Stimulated activated naive B cell treated with anti-CD40 and anti-IgM and Interleukin-4, amounts not matched to agents 10 μg/mL and 1 μg/mL and 100 μg/mL, for 72 hours (primary cell): ENCODE data around the gene D2HGDH.
"Not testable (repeated sequence)": the region's sequence is repeated elsewhere in the genome, so short reads cannot be mapped to it uniquely, and the experiment has no call there.

Source experiments
- ATAC-seq, 2 donors: fragments of 150-1000 bp; cut with Tn5 transposase; replicated peaks; 2 replicates each; pipeline ENCODE4 v1.10.0; 2021; ENCODE audit warnings: moderate library complexity in 1 of 2
- DNase-seq: peaks from one replicate; pipeline ENCODE4 v3.0.0; 2021
- H3K27ac Mint-ChIP-seq: one replicate; pipeline ENCODE4 v1.8.0; 2022; ENCODE audit warnings: mild to moderate bottlenecking, mixed read lengths
- H3K27me3 Mint-ChIP-seq, 2 donors: one replicate each; pipeline ENCODE4 v1.8.0; 2022; ENCODE audit warnings: mixed read lengths in 2 of 2
- H3K36me3 Mint-ChIP-seq, 2 donors: one replicate each; pipeline ENCODE4 v1.8.0; 2022; ENCODE audit warnings: mixed read lengths in 2 of 2, mild to moderate bottlenecking in 1 of 2
- H3K4me1 Mint-ChIP-seq, 2 donors: one replicate each; pipeline ENCODE4 v1.8.0; 2022; ENCODE audit warnings: mixed read lengths in 2 of 2, mild to moderate bottlenecking in 1 of 2
- H3K4me3 Mint-ChIP-seq, 2 donors: one replicate each; pipeline ENCODE4 v1.8.0; 2022; ENCODE audit warnings: mild to moderate bottlenecking in 2 of 2, mixed read lengths in 2 of 2, moderate library complexity in 1 of 2
- H3K9me3 Mint-ChIP-seq, 2 donors: one replicate each; pipeline ENCODE4 v1.8.0; 2022; ENCODE audit warnings: mixed read lengths in 2 of 2, mild to moderate bottlenecking in 1 of 2

Gene D2HGDH

DNA sequence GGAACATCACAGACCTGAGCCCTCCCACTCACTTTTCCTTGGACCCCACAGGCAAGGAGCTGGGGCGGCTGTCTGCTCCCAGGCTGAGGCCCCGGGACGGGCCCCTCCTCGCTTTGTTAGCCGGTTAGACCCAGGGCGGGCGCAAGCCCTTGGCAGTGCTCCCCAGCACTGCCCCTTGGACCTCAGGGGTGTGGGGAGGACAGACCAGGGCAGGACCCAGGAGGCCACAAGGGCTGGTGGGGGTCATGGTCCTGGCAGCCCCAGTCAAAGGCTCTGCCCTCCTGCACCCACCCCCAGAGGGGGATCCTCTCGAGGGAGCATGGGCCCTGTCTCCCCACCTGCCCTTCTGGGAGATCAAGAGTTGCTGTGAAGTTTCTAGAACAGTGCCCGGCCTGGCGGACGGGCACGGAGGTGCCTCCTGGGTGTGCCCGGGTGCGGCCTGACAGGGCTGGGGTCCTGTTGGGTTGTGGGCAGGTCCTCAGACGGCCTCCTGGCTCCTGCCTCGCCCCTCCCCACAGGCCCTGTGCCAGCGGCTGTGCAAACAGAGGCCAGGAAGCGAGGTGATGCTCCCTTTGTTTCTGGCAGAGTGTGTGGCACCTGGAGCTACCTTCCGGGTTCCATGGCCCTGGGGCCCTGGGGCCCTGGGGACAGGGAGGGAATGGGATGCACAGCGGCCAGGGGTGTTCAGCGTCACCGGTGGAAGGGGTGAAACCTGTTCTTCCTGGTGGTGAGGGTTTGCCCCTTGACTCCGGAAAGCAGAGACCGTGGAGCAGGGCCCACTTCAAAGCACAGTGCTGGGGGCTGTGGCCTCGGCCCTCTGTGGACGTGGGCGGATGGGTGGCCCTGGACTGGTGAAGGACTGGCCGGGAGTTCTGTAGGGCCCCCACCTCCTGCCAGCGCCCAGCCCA, 39.3 kb downstream of the D2HGDH start:
- DNase-seq (no peak), ATAC-seq (no peak)
- no peak overlapping the region for H3K4me3 Mint-ChIP-seq
- no peak overlapping the region for H3K27ac Mint-ChIP-seq
- peaks cover 7 to 17% of the 10 kb centered on the region in 2 donors for H3K27me3 Mint-ChIP-seq
- H3K9me3 Mint-ChIP-seq = no peaks in the 10 kb centered on the region
- peaks cover 2 to 3% of the 10 kb centered on the region in 2 donors for H3K36me3 Mint-ChIP-seq
- H3K4me1 Mint-ChIP-seq = peaks cover 12 to 19% of the 10 kb centered on the region in 2 donors

DNA sequence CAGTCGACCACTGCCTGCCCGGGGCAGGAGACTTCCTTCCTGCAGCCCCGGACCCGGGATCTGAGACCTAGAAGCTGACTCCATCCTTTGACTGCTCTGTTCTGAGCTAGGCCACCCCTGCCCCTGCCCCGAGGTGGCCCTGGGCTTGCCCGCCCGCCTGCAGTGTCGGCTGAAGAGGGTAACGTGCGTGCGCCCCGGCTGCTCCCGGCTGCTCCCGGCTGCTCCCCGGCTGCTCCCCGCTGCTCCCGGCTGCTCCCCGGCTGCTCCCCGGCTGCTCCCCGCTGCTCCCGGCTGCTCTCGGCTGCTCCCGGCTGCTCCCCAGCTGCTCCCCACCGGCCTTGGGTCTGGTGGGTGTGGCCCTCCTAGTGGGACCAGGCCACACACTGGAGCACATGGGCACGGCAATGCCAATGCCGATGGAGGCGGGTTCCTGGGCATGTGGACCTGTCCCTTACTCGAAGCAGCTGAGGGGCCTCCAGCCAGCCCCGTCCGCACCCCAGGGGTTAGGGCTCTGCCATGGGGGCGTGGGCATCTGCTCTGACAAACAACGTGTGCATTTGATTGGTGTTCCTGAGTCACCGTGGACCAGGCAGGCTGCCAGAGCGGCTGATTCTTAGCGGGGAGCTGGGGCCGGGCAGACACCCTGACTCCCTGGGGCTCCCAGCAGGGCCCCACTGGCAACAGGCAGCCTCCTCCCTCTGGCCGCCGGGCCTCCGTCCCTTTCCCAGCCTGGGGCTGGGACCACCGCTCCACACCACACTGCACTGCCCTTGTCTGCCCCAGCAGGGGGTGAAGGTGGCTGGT, 40.2 kb downstream of the D2HGDH start:
- H3K9me3 Mint-ChIP-seq = no peaks in the 10 kb centered on the region
- no peak for ATAC-seq

DNA sequence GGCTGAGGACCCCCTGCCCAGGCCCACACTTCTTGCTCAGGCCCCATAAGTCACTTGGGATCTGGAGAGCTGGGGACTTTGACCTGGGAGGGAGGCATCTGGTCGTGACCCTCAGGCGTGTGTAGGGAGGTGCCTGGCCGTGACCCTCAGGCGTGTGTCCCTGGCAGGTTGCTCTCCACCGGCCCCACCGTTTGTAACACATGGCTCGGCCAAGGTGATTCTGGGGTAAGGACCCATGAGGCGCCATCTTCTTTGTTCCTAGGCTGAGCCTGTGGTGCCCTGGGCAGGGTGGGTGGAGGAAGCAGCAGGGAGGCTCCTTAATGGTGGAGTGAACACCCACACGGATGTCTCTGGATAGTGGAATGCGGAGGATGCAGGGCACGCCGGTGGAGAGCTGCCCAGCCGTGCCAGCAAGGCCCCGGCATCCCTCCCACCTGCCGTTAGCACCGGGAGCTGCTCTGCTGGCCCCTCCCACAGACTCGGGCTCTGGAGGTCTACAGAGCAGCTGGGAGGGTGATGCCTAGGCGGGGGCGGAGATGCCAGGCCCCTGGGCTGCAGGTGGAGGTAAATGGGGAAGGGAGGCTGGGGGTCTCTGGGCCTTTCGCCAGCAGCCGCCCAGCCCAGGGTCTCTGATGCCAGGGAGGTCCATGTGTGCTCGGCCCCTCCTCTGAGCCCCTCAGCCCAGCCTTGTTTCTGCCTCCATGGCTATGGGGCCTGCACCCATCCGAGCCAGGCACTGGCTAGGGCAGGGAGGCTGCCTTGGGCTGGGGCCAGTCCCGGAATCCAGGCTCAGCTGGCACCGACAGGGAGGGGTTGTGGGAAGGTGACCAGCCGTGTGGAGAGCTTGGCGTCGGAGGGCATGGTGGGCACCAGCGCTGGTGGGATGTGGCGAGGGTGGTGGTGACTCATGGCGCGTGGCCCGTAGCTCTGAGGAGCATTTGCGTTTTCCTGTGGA, 41.1 kb downstream of the D2HGDH start:
- Mint-ChIP-seq H3K4me3 (no peak overlapping the region), H3K4me1 (peaks cover 12 to 19% of the 10 kb centered on the region in 2 donors), H3K36me3 (peaks cover 2 to 5% of the 10 kb centered on the region in 2 donors), H3K9me3 (no peaks in the 10 kb centered on the region), H3K27me3 (peaks cover 7 to 17% of the 10 kb centered on the region in 2 donors), H3K27ac (peak overlapping the region; percentile 47)
- no peak for ATAC-seq
- no peak for DNase-seq

More for the DNA sequence above, 40.2 kb downstream of the D2HGDH start:
- Mint-ChIP-seq H3K4me1 (peaks cover 12 to 19% of the 10 kb centered on the region in 2 donors), H3K36me3 (peaks cover 2 to 7% of the 10 kb centered on the region in 2 donors), H3K27me3 (peaks cover 7 to 17% of the 10 kb centered on the region in 2 donors), H3K4me3 (no peak overlapping the region), H3K27ac (no peak overlapping the region)
- DNase-seq = no peak

DNA sequence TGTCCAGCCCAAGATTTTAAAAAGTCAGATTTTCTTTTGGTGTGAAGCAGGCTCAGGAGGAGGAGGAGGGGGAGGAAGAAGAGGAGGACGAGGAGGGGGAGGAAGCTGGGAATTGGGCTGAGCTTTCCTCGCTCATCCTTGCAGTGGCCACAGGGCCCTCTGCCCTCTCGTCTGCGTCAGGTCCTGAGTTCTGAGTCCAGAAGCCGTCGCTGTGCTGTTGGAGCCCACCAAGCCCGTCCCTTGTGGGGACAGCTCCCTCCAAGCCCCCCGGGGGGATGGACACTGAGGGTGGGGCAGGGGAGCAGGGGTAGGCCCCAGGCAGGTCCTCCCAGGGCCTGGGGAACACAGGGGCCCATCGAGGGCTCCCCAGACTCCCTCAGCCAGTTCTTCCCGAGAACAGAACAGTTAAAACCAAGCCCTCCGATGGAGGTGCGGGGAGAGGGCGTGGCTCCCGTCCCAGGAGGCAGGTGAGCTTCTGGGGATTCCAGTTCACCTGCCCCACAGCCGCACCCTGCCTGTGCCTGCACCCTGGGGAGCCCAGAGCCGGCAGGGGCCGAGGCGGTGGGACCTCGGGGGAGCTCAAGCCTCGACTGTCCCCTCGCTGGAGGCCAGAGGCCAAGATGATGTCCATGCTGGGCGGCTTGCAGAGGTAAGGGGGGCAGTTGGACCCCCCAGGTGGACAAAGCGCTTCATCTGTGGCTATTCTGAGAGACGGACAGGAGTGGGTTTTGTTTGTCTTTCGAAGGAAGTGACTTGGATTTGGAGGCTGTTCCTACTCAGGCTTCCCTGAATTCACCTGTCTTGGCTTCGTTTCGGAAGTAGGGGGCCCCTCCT, 42.1 kb downstream of the D2HGDH start, which contains the start of gene GAL3ST2:
Gene GAL3ST2 (plus strand): TSS at position 487 of the 834 bp plus-strand sequence. CDS start 134 bp downstream, at position 621.
- Mint-ChIP-seq H3K36me3 (peaks cover 0 to 4% of the 10 kb centered on the region in 2 donors), H3K27me3 (peaks cover 7 to 17% of the 10 kb centered on the region in 2 donors), H3K4me3 (no peak within 1 kb of the TSS), H3K27ac (no peak within 1 kb of the TSS), H3K4me1 (peaks cover 9 to 16% of the 10 kb centered on the region in 2 donors), H3K9me3 (no peaks in the 10 kb centered on the region)
- DNase-seq (no peak), ATAC-seq (no peak)

DNA sequence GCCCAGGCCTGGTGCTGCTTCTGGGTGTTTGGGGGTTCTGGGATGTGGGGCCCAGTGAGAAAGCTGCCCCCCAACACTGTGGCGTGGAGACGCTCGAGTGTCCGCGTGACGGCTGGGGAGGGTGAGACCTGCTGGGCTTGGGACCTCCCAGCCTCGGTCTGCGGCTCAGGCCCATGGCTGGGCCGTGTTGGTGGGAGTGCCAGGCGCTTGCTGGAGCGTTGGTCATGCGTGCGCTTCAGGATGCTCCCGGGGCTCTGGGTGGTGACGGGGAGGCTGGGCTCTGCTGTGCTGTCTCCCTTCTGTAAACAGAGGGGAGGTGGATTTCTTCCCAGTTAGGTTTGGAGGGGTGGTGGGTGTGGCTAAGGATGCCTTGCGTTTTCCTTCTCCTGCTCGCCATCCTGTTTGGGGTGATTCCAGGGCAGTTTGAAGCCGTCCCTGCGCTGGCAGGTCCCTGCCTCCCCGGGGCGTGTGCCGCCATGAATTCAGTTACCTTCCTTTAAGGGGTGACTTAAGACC, 42.8 kb downstream of the D2HGDH start:
- Mint-ChIP-seq H3K9me3 (no peaks in the 10 kb centered on the region), H3K27me3 (peaks cover 7 to 17% of the 10 kb centered on the region in 2 donors), H3K4me3 (no peak overlapping the region), H3K27ac (no peak overlapping the region), H3K4me1 (peaks cover 4 to 10% of the 10 kb centered on the region in 2 donors), H3K36me3 (peaks cover 0 to 4% of the 10 kb centered on the region in 2 donors)
- DNase-seq (no peak), ATAC-seq (no peak)

DNA sequence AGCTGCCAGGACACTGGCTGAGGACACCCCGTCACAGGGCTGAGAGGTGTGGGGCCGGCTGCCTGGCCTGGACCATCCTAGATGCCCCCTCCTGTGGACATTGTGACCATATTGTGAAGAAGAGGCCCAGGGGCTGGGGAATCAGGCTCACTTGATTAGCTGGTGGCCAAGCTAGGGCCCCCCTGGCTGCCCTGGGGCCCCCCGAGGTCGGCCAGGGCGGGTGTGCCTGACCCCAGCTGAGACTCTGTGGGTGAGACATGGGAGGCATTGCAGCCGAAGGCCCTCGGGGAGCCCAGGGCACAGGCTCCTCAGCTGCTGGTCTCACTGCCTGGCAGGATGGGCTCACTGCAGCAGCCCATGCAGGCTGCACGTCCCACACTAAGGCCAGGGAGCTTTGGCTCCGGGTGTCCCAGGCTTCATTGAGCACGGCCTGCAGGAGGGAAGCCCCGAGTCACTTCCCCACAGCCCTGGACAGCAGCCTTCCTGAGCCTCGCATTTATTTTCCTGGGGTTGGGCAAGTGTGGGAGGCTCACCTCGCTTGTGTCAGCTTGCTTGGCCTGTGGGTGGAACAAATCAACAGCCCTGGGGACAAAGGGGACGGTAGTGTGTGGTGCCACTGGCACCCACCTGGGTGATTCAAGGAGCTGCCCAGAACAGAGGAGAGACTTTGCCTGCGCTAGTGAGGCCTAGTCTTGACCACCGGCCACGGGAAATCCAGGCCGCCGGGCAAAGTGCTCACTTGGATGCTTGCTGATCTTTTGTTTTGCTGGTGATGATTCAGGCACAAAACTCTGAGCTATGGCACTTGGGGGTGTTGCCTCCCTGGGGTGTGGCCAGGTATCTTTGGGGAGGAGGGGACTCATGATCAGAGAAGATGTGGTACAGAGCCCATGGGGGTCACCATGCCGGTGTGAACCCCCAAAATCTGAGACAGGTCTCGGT, 43.5 kb downstream of the D2HGDH start:
- Mint-ChIP-seq H3K36me3 (peaks cover 0 to 4% of the 10 kb centered on the region in 2 donors), H3K27ac (no peak overlapping the region), H3K27me3 (peaks cover 7 to 17% of the 10 kb centered on the region in 2 donors), H3K4me3 (no peak overlapping the region), H3K9me3 (no peaks in the 10 kb centered on the region), H3K4me1 (peaks cover 0 to 2% of the 10 kb centered on the region in 2 donors)
- peak in 1 of 2 donors; percentile 25 for ATAC-seq
- DNase-seq = no peak

DNA sequence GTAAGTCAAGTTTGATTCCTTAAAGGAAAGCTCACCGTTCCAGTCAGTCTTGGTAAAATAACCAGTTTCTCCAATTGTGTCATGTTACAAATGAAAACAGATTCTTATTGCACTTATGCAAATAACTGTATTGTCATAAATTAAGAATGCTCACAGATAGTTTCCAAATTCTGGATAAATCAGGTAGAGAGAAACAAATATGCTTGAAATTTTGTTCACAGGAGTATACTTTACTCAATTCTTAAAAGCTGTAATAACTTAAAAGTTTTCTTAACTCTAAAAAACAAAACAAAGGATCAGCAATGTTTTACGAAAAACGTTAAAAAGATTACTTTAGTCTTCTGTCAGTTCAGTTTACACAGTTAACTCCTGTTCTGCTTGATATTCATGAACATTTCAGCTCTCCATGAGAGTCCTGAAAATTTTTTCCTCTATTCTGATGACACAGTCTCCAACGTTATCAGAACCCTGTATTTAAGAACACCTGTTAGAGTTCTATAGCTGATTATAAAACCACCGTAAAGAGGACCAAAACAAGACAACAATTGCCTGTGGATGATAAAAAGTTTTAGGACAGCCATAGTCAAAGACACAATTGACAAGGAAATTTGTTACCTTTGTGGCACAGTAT, 46.6 kb downstream of the D2HGDH start:
- DNase-seq (no peak), ATAC-seq (no peak)
- Mint-ChIP-seq H3K36me3 (peaks cover 0 to 4% of the 10 kb centered on the region in 2 donors), H3K9me3 (no peaks in the 10 kb centered on the region), H3K27ac (no peak overlapping the region), H3K27me3 (no peaks in the 10 kb centered on the region), H3K4me1 (peaks cover 0 to 1% of the 10 kb centered on the region in 2 donors), H3K4me3 (no peak overlapping the region)

DNA sequence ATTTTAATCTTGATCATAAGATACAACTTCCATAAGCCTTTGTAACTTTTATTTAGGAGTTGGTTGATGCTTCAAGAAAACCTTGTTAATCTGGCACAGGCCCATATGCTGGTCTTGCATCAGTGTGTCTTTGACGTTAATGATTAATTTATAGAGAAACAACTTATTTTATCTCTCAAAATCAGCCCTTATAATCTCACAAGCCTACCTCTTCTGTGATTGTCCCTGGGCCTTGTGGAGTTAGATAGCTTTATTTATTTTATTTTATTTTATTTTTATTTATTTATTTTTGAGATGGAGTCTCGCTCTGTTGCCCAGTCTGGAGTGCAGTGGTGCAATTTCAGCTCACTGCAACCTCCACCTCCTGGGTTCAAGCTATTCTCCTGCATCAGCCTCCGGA, 47.6 kb downstream of the D2HGDH start:
- not testable (repeated sequence) for H3K27me3 Mint-ChIP-seq, H3K4me1 Mint-ChIP-seq, H3K9me3 Mint-ChIP-seq, ATAC-seq, H3K36me3 Mint-ChIP-seq, DNase-seq, H3K27ac Mint-ChIP-seq, H3K4me3 Mint-ChIP-seq

DNA sequence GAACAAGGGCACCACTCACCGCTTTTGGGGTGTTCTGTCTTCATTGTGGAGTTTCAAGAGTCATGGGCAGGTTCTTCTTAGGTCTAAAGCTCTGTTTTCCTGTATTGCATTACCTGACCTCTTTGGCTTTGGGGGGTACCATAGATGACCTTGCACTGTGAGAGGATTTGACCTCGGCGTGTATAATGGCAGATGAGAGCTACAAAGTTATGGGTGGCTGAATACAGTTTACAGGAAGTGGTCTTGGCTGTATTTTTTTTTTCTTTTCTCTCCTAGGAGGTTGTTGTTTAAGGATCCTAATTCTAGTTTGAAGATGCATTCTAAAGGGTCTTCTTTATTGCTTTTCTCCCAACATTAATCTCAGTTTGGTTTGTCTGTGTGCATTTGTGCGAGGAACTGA, 53.7 kb downstream of the D2HGDH start:
- no peaks in the 10 kb centered on the region for H3K27me3 Mint-ChIP-seq
- ATAC-seq (peak; percentile 42 to 55), DNase-seq (no peak)
- H3K36me3 Mint-ChIP-seq = peaks cover 2 to 23% of the 10 kb centered on the region in 2 donors
- H3K4me1 Mint-ChIP-seq = peaks cover 17 to 23% of the 10 kb centered on the region in 2 donors
- H3K9me3 Mint-ChIP-seq = peaks cover 21% of the 10 kb centered on the region in 2 donors
- peak overlapping the region; percentile 93 for H3K27ac Mint-ChIP-seq
- H3K4me3 Mint-ChIP-seq = peak overlapping the region; percentile 45 to 51

DNA sequence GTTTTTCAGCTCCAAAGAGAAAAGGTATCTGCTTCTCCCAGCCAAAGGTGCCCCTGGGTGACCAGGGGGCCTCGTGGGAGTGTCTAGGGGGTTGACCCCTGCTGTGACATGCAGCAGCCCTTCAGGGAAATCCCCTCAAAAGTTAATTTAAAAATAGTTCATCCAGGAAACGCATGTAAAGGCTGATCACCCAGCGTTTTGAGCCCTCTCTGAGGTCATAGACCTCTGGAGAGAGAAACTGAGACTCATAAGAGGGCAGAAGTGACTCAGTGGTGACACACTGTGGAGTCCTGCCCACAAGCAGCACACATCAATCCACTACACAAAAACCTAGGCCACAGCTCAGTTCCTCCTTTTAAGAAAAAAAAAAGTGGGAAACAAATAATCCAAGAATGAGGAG, 54.1 kb downstream of the D2HGDH start:
- H3K27ac Mint-ChIP-seq = peak overlapping the region; percentile 93
- peak; percentile 74 for DNase-seq
- H3K4me1 Mint-ChIP-seq = peaks cover 17 to 23% of the 10 kb centered on the region in 2 donors
- ATAC-seq = peak; percentile 95 to 97
- peak overlapping the region; percentile 45 to 51 for H3K4me3 Mint-ChIP-seq
- H3K9me3 Mint-ChIP-seq = peaks cover 21% of the 10 kb centered on the region in 2 donors
- peaks cover 3 to 4% of the 10 kb centered on the region in 2 donors for H3K27me3 Mint-ChIP-seq
- peaks cover 2 to 23% of the 10 kb centered on the region in 2 donors for H3K36me3 Mint-ChIP-seq

DNA sequence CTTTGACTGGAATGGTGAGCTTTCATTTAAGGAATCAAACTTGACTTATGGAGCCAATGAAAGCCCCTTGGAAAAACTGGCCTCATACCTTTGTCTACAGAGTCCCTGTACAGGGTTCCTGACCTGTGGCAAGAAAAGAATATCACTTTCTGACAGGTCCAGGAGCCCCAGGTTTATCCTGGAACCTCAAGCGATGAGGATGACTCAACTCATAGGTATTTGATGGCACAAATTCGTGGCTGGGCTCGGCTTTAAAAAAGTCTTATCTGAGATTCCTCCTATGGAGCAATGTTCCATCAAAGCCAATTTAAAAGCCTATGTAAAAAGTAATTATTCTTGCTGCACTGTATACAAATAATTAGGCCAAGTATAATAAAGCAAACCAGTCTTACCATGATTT, 57.0 kb downstream of the D2HGDH start:
- Mint-ChIP-seq H3K4me1 (peaks cover 14 to 23% of the 10 kb centered on the region in 2 donors), H3K9me3 (peaks cover 21% of the 10 kb centered on the region in 2 donors), H3K36me3 (peaks cover 2 to 23% of the 10 kb centered on the region in 2 donors)
- H3K27me3 Mint-ChIP-seq, H3K4me3 Mint-ChIP-seq, H3K27ac Mint-ChIP-seq, ATAC-seq, DNase-seq: not testable (repeated sequence)
